G401.6 (cell line): ENCODE data around the gene FAM90A26.
"Not testable (repeated sequence)": the region's sequence is repeated elsewhere in the genome, so short reads cannot be mapped to it uniquely, and the experiment has no call there.

Experiments
- FAIRE-seq: peaks from 2 replicates; lab custom pipeline; 2012; peaks lifted over from hg19 to GRCh38; lab: Jason Lieb, UNC

Gene FAM90A26

DNA sequence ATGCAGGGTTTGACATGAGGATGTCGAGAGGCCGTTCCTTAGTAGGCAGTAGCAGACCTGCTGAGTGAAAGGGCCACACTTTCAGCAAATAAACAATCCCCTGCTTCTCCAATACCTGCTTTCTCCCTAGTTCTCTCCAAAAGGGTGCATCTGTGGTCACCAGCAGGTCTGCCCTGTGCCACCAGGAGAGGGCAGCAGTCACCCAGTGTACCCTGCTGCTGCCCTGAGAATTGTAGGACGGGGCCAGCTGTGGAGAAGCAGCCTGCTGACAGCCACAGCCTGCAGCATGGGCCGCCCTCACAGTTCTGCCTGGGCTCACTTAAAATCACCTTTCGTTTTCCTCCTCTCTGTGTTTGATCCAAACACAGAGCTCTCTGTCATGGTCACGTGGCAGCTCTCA is 11.8 kb upstream of the FAM90A26 start:
- FAIRE-seq = not testable (repeated sequence)

DNA sequence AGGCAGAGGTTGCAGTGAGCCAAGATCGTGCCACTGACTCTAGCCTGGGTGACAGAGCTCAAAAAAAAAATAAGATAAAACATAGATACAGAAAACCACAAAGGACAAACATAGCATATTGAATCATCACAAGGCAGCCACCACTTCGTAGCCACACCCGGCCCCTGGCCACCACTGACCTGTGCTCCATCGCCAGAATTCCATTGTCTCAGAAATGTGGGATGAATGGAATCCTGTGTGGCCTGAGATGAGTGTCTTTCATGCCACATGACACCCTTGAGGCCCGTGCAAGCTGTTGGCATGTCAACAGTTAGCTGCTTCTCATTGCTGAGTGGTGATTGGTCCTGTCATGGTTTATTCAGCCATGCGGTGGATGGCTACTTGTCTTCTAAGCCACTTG is 10.2 kb upstream of the FAM90A26 start:
- not testable (repeated sequence) for FAIRE-seq

DNA sequence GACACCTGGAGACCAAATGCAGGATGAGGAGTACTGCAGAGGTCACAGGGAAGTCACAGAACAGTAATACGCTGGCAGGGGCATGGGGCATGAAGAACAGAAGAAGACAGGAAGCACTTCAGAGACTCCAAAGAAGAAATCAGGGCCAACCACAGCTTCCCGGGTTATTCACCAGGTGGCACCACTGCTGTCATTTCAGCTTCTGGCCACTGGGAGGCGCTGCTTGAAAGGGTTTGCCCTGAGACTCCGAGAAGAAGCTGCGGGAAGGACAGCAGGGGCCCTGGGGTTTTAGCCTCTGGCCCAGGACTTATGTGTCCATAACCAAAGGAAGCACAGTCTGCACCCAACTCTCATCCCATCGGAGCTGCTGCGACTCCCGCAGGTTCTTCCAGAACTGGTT is 4.2 kb upstream of the FAM90A26 start:
- not testable (repeated sequence) for FAIRE-seq

DNA sequence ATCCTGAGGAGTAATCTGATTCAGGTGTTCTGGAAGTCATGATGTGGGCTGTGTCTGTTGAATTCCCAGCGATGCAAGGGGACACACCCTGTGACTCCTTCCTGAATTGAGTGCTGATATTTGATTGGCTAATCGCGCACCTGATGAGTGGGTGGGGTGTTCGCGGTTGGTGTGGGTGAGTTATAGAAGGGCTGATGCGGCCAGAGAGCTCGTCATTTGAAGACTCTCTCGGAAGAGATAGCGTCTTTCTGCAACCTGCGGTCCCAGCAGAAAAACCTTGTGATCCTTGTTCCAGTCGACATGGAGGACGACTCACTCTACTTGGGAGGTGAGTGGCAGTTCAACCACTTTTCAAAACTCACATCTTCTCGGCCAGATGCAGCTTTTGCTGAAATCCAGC is 40.1 kb downstream of the FAM90A26 start, which contains the start of gene USP17L10:
Gene USP17L10 (plus strand): TSS at position 301 of the 400 bp plus-strand sequence. CDS start 0 bp downstream, at position 301.
- FAIRE-seq = not testable (repeated sequence)

DNA sequence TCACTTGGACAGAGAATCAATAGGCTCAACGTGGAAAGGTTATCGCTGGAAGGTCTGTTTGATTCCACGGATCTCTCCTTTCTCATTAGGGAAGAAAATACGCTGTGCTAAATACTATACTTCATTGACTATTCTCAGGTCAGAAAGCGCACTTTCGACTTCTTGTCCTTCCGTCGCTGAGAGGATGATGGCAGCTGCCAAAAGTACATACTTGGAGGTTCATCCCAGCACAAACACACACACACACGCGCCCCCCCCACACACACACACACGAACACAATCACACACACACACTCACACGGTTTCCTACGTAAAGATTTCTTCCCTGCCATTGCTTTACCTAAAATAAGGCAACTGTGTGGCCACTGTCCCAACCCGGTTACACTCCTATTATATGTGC is 44.5 kb downstream of the FAM90A26 start:
- not testable (repeated sequence) for FAIRE-seq

DNA sequence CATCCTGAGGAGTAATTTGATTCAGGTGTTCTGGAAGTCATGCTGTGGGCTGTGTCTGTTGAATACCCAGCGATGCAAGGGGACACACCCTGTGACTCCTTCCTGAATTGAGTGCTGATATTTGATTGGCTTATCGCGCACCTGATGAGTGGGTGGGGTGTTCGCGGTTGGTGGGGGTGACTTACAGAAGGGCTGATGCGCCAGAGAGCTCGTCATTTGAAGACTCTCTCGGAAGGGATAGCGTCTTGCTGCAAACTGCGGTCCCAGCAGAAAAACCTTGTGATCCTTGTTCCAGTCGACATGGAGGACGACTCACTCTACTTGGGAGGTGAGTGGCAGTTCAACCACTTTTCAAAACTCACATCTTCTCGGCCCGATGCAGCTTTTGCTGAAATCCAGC is 44.9 kb downstream of the FAM90A26 start, which contains the start of gene USP17L11:
Gene USP17L11 (plus strand): TSS at position 301 of the 400 bp plus-strand sequence. CDS start 0 bp downstream, at position 301.
- FAIRE-seq = not testable (repeated sequence)

DNA sequence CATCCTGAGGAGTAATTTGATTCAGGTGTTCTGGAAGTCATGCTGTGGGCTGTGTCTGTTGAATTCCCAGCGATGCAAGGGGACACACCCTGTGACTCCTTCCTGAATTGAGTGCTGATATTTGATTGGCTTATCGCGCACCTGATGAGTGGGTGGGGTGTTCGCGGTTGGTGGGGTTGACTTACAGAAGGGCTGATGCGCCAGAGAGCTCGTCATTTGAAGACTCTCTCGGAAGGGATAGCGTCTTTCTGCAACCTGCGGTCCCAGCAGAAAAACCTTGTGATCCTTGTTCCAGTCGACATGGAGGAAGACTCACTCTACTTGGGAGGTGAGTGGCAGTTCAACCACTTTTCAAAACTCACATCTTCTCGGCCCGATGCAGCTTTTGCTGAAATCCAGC is 49.6 kb downstream of the FAM90A26 start, which contains the start of gene USP17L12:
Gene USP17L12 (plus strand): TSS at position 301 of the 400 bp plus-strand sequence. CDS start 0 bp downstream, at position 301.
- FAIRE-seq = not testable (repeated sequence)

DNA sequence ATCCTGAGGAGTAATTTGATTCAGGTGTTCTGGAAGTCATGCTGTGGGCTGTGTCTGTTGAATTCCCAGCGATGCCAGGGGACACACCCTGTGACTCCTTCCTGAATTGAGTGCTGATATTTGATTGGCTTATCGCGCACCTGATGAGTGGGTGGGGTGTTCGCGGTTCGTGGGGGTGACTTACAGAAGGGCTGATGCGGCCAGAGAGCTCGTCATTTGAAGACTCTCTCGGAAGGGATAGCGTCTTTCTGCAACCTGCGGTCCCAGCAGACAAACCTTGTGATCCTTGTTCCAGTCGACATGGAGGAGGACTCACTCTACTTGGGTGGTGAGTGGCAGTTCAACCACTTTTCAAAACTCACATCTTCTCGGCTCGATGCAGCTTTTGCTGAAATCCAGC is 54.4 kb downstream of the FAM90A26 start, which contains the start of gene USP17L13:
Gene USP17L13 (plus strand): TSS at position 301 of the 400 bp plus-strand sequence. CDS start 0 bp downstream, at position 301.
- FAIRE-seq = not testable (repeated sequence)
